Smooth muscle cell (in vitro differentiated cells): ENCODE data around the gene KLC1. TPM values are rescaled to one million over a fixed set of nuclear protein-coding genes. Genes with fewer than 3 reads are reported as not detected.

Experiments
- DNase-seq: peaks from one replicate; lab custom pipeline; 2025; ENCODE audit not compliant: unreplicated experiment; lab: John Stamatoyannopoulos, UW
- H2AFZ ChIP-seq: fragments of 200-600 bp; sonication (generic); 2 replicates; pipeline ENCODE4 v1.6.0; 2016; ENCODE audit warnings: antibody characterized with exemption, low read depth, mild to moderate bottlenecking
- H3F3A ChIP-seq: fragments of 200-600 bp; sonication (generic); 2 replicates; pipeline ENCODE4 v1.6.0; 2017; ENCODE audit warnings: antibody characterized with exemption, low read depth
- H3K27ac ChIP-seq: fragments of 200-600 bp; sonication (generic); 2 replicates; pipeline ENCODE4 v1.5.1; 2016; ENCODE audit warnings: low read depth, mild to moderate bottlenecking
- H3K27me3 ChIP-seq: fragments of 200-600 bp; sonication (generic); 2 replicates; pipeline ENCODE4 v1.6.1; 2016; ENCODE audit warnings: low read depth, mild to moderate bottlenecking
- H3K36me3 ChIP-seq: fragments of 200-600 bp; sonication (generic); 2 replicates; pipeline ENCODE4 v1.5.1; 2016; ENCODE audit warnings: low read depth
- H3K4me1 ChIP-seq: fragments of 200-600 bp; sonication (generic); 2 replicates; pipeline ENCODE4 v1.5.1; 2016; ENCODE audit warnings: low read depth
- H3K4me2 ChIP-seq: fragments of 200-600 bp; sonication (generic); 2 replicates; pipeline ENCODE4 v1.6.0; 2016; ENCODE audit warnings: mild to moderate bottlenecking
- H3K4me3 ChIP-seq: fragments of 200-600 bp; sonication (generic); 2 replicates; pipeline ENCODE4 v1.5.1; 2016; ENCODE audit warnings: mild to moderate bottlenecking
- H3K79me2 ChIP-seq: fragments of 200-600 bp; sonication (generic); 2 replicates; pipeline ENCODE4 v1.6.0; 2016; ENCODE audit warnings: low read depth, mild to moderate bottlenecking
- H3K9ac ChIP-seq: fragments of 200-600 bp; sonication (generic); 2 replicates; pipeline ENCODE4 v1.6.0; 2016; ENCODE audit warnings: low read depth
- H3K9me3 ChIP-seq: fragments of 200-600 bp; sonication (generic); replicated peaks from 2 replicates; pipeline ENCODE4 v1.5.1; 2016; ENCODE audit warnings: low read depth
- H4K20me1 ChIP-seq: fragments of 200-600 bp; sonication (generic); 2 replicates; pipeline ENCODE4 v1.6.0; 2016; ENCODE audit warnings: low read depth
- CTCF ChIP-seq: fragments of 200-600 bp; sonication (generic); IDR thresholded peaks from 2 replicates; pipeline ENCODE4 v1.5.1; 2017; ENCODE audit warnings: borderline replicate concordance, mild to moderate bottlenecking, antibody characterized with exemption; ENCODE audit not compliant: insufficient read depth, poor library complexity, severe bottlenecking
- WGBS: methylation state at CpG from one replicate; pipeline ENCODE4 v1.1.7; 2016; ENCODE audit warnings: low lambda C conversion rate; 5-methylcytosine and 5-hydroxymethylcytosine counted together
- polyA plus RNA-seq: library from polyadenylated mRNA; unstranded; fragments of >200 nt; fragmentation: Nextera tagmentation; extraction: Ambion mirVana; gene quantifications from 2 replicates; pipeline ENCODE4 v1.2.1, GENCODE V29; 2016
- small RNA-seq: library from RNA; depleted of rRNA; stranded (forward); fragments of <200 nt; gene quantifications from one replicate; pipeline ENCODE3, GENCODE V24; 2014
- total RNA-seq: library from RNA; depleted of rRNA; stranded (reverse); fragments of >200 nt; gene quantifications from 2 replicates; pipeline ENCODE4 v1.2.3, GENCODE V29; 2014

KLC1 gene
- total and polyA plus RNA-seq, 2 experiments from 2014 or later: 167 to 224 TPM

GRCh38 chr14:103749452-103749851 lies 120.4 kb downstream of the KLC1 start:
- no peaks in the 10 kb centered on the region for H3K9me3 ChIP-seq
- DNase-seq: no peak
- WGBS: 91% methylated on average over 5 of the region's 5 CpGs
- no peaks in the 10 kb centered on the region for H3K4me1 ChIP-seq
- no peak overlapping the region for H3K4me2 ChIP-seq
- no peak overlapping the region for H3K4me3 ChIP-seq
- H4K20me1 ChIP-seq: no peaks in the 10 kb centered on the region
- no peaks in the 10 kb centered on the region for H3K27me3 ChIP-seq
- no peaks in the 10 kb centered on the region for H3K36me3 ChIP-seq
- no peak overlapping the region for H3K27ac ChIP-seq
- no peaks in the 10 kb centered on the region for H3K79me2 ChIP-seq
- no peaks in the 10 kb centered on the region for H3F3A ChIP-seq
- no peak overlapping the region for H2AFZ ChIP-seq
- no peak overlapping the region for H3K9ac ChIP-seq
- TF ChIP-seq CTCF: no peak

GRCh38 chr14:103749860-103750259 lies 120.8 kb downstream of the KLC1 start:
- H3K27me3 ChIP-seq: no peaks in the 10 kb centered on the region
- H3K4me2 ChIP-seq: no peak overlapping the region
- no peak overlapping the region for H2AFZ ChIP-seq
- no peak overlapping the region for H3K27ac ChIP-seq
- H3K9me3 ChIP-seq: no peaks in the 10 kb centered on the region
- no peak for DNase-seq
- no peak overlapping the region for H3K4me3 ChIP-seq
- no peaks in the 10 kb centered on the region for H3K36me3 ChIP-seq
- no peaks in the 10 kb centered on the region for H4K20me1 ChIP-seq
- H3K4me1 ChIP-seq: no peaks in the 10 kb centered on the region
- H3F3A ChIP-seq: no peaks in the 10 kb centered on the region
- WGBS: 90% methylated on average over 5 of the region's 5 CpGs
- TF ChIP-seq CTCF: no peak
- H3K9ac ChIP-seq: no peak overlapping the region
- no peaks in the 10 kb centered on the region for H3K79me2 ChIP-seq

Small RNA genes lying within 50 kb of the gene (small RNA-seq; reads per million reads assigned to genes)
- gene RF00019: not detected

Other genes with a start within 250 kb of the KLC1 start
- gene MARK3, start 243.8 kb upstream of the KLC1 start, total RNA-seq: 63.2 and 71.3 TPM in 2 replicates
- 68.4 and 69.0 TPM in 2 replicates for gene MARK3, start 243.8 kb upstream of the KLC1 start, polyA plus RNA-seq
- 19.8 and 25.7 TPM in 2 replicates for gene CKB, start 106.4 kb upstream of the KLC1 start, total RNA-seq
- 62.9 and 107 TPM in 2 replicates for gene CKB, start 106.4 kb upstream of the KLC1 start, polyA plus RNA-seq
- gene TRMT61A, start 100.0 kb upstream of the KLC1 start, total RNA-seq: 2.9 and 3.7 TPM in 2 replicates
- gene TRMT61A, start 100.0 kb upstream of the KLC1 start, polyA plus RNA-seq: 6.7 and 9.2 TPM in 2 replicates
- gene BAG5, start 66.6 kb upstream of the KLC1 start, total RNA-seq: 27.3 and 31.1 TPM in 2 replicates
- gene BAG5, start 66.6 kb upstream of the KLC1 start, polyA plus RNA-seq: 12.7 and 13.4 TPM in 2 replicates
- gene COA8, start 66.3 kb upstream of the KLC1 start, total RNA-seq: 33.4 and 42.8 TPM in 2 replicates
- 69.9 and 73.3 TPM in 2 replicates for gene COA8, start 66.3 kb upstream of the KLC1 start, polyA plus RNA-seq
- 4.9 and 10.5 TPM in 2 replicates for gene XRCC3, start 86.2 kb downstream of the KLC1 start, total RNA-seq
- 8.3 and 10.0 TPM in 2 replicates for gene XRCC3, start 86.2 kb downstream of the KLC1 start, polyA plus RNA-seq
- gene ZFYVE21, start 86.6 kb downstream of the KLC1 start, total RNA-seq: 33.9 and 42.6 TPM in 2 replicates
- gene ZFYVE21, start 86.6 kb downstream of the KLC1 start, polyA plus RNA-seq: 41.5 and 55.9 TPM in 2 replicates
- gene PPP1R13B, start 218.4 kb downstream of the KLC1 start, total RNA-seq: 2.1 and 4.3 TPM in 2 replicates
- 2.3 and 7.1 TPM in 2 replicates for gene PPP1R13B, start 218.4 kb downstream of the KLC1 start, polyA plus RNA-seq